Suprapubic skin (tissue), 4 donors: ENCODE measurements around the gene TTC39C. TPM values are rescaled to one million over a fixed set of nuclear protein-coding genes. Genes with fewer than 3 reads are reported as not detected.
A peak's percentile ranks its signal among the peaks of the same experiment; 100 is the strongest.

ENCODE experiments used
- DNase-seq, 2 donors: peaks; one replicate each; pipeline ENCODE4 v3.0.0-alpha.2; 2019; ENCODE audit warnings: low spot score in 2 of 2
- H3K27ac ChIP-seq: fragments of 200-600 bp; sonication (generic); one replicate; pipeline ENCODE4 v1.5.1; 2019
- H3K27me3 ChIP-seq: fragments of 200-600 bp; sonication (generic); one replicate; pipeline ENCODE4 v1.5.1; 2019
- H3K36me3 ChIP-seq: fragments of 200-600 bp; sonication (generic); one replicate; pipeline ENCODE4 v1.5.1; 2019
- H3K4me1 ChIP-seq: fragments of 200-600 bp; sonication (generic); one replicate; pipeline ENCODE4 v1.5.1; 2019
- H3K4me3 ChIP-seq: fragments of 200-600 bp; sonication (generic); one replicate; pipeline ENCODE4 v1.5.1; 2019; ENCODE audit warnings: mild to moderate bottlenecking
- H3K9me3 ChIP-seq: fragments of 200-600 bp; sonication (generic); one replicate; pipeline ENCODE4 v1.5.1; 2019
- EP300 ChIP-seq: sonication (generic); formaldehyde crosslinking; IDR thresholded peaks from one replicate; pipeline ENCODE4 v1.6.1; 2017; ENCODE audit warnings: antibody characterized with exemption
- POLR2A ChIP-seq, 2 donors: fragments of 450-650 bp; IDR thresholded peaks; one replicate each; pipeline ENCODE4 v1.6.1; 2017; ENCODE audit warnings: antibody characterized with exemption in 2 of 2, mild to moderate bottlenecking in 2 of 2, moderate library complexity in 2 of 2
- POLR2AphosphoS5 ChIP-seq, 3 donors: sonication (generic); formaldehyde crosslinking; IDR thresholded peaks; one replicate each; pipeline ENCODE4 v1.6.1; 2017; ENCODE audit warnings: antibody characterized with exemption in 3 of 3
- WGBS: methylation state at CpG from one replicate; pipeline ENCODE4 v1.1.5; 2018; 5-methylcytosine and 5-hydroxymethylcytosine counted together
- total RNA-seq, 4 donors: library from RNA; depleted of rRNA; stranded (reverse); fragments of >200 nt; gene quantifications; one replicate each; pipeline ENCODE4 v1.1.0, GENCODE V29; 2016
- TF ChIP-seq, protein P1 (sequence below), 2 donors: fragments of 200-600 bp in 1 of 2; fragments of 450-650 bp in 1 of 2; sonication (generic) in 1 of 2; IDR thresholded peaks; one replicate each; pipeline ENCODE4 v1.5.1; 2016 to 2019; ENCODE audit warnings: antibody characterized with exemption in 2 of 2, mild to moderate bottlenecking in 1 of 2, moderate library complexity in 1 of 2

Gene TTC39C
- total RNA-seq, 4 donors from 2014 or later = 74.9 to 126 (median 86.5) TPM

GRCh38 chr18:24015639-24016631, 1.4 kb downstream of the TTC39C start:
- peaks cover 46% of the 10 kb centered on the region for H3K4me1 ChIP-seq
- H3K4me3 ChIP-seq = peak overlapping the region; percentile 87
- DNase-seq = no peak
- no peaks in the 10 kb centered on the region for H3K27me3 ChIP-seq
- no peaks in the 10 kb centered on the region for H3K9me3 ChIP-seq
- TF ChIP-seq POLR2AphosphoS5 (IDR thresholded peaks at IDR 0.05) (no peak), POLR2A (IDR thresholded peaks at IDR 0.05) (no peak), EP300 (no peak)
- TF ChIP-seq, protein P1, sequence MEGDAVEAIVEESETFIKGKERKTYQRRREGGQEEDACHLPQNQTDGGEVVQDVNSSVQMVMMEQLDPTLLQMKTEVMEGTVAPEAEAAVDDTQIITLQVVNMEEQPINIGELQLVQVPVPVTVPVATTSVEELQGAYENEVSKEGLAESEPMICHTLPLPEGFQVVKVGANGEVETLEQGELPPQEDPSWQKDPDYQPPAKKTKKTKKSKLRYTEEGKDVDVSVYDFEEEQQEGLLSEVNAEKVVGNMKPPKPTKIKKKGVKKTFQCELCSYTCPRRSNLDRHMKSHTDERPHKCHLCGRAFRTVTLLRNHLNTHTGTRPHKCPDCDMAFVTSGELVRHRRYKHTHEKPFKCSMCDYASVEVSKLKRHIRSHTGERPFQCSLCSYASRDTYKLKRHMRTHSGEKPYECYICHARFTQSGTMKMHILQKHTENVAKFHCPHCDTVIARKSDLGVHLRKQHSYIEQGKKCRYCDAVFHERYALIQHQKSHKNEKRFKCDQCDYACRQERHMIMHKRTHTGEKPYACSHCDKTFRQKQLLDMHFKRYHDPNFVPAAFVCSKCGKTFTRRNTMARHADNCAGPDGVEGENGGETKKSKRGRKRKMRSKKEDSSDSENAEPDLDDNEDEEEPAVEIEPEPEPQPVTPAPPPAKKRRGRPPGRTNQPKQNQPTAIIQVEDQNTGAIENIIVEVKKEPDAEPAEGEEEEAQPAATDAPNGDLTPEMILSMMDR (IDR thresholded peaks at IDR 0.05) = no peak
- 20% methylated on average over 17 of the region's 17 CpGs for WGBS
- H3K36me3 ChIP-seq = no peaks in the 10 kb centered on the region
- peak overlapping the region; percentile 98 for H3K27ac ChIP-seq

DNA sequence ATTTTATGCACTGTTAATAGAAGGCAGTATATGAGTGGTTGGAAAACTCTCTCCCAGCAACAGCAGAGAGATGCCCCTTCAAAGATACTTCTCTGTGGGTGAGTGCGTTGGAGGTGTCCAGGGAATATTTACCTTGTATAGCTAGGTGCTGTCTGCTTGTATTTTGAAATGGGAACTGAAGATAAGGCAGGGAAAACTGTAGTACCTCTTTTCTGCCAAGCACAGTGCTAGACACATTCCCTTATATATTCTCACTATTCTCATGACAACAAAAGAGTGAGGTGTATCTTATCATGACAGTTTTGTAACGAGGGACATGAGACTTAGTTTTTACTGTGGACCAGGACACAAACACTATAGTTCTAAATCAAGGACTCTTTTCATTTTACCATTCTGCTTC, 2.1 kb downstream of the TTC39C start:
- Histone ChIP-seq H3K4me3 (peak overlapping the region; percentile 87), H3K27me3 (no peaks in the 10 kb centered on the region), H3K36me3 (no peaks in the 10 kb centered on the region), H3K4me1 (peaks cover 51% of the 10 kb centered on the region), H3K9me3 (no peaks in the 10 kb centered on the region), H3K27ac (no peak overlapping the region)
- WGBS = 49% methylated on average over 2 of the region's 2 CpGs
- DNase-seq = no peak
- TF ChIP-seq, protein P1 (IDR thresholded peaks at IDR 0.05) = peak in 1 of 2 donors; percentile 47
- no peak for TF ChIP-seq POLR2A (IDR thresholded peaks at IDR 0.05)
- no peak for TF ChIP-seq EP300

- DNase-seq = no peak
- Histone ChIP-seq H3K36me3 (no peaks in the 10 kb centered on the region), H3K9me3 (no peaks in the 10 kb centered on the region), H3K4me3 (no peak overlapping the region), H3K27me3 (no peaks in the 10 kb centered on the region), H3K27ac (no peak overlapping the region), H3K4me1 (peaks cover 63% of the 10 kb centered on the region)
- TF ChIP-seq, protein P1 (IDR thresholded peaks at IDR 0.05) = no peak
- TF ChIP-seq POLR2A (IDR thresholded peaks at IDR 0.05) = no peak
- no peak for TF ChIP-seq POLR2AphosphoS5 (IDR thresholded peaks at IDR 0.05)
- TF ChIP-seq EP300 = no peak
- 84% methylated on average over 11 of the region's 11 CpGs for WGBS
Measured at GRCh38 chr18:24018299-24018886, 3.8 kb downstream of the TTC39C start.

GRCh38 chr18:24019641-24020331, 5.2 kb downstream of the TTC39C start:
- no peaks in the 10 kb centered on the region for H3K9me3 ChIP-seq
- 71% methylated on average over 5 of the region's 5 CpGs for WGBS
- no peak for DNase-seq
- no peak overlapping the region for H3K27ac ChIP-seq
- no peaks in the 10 kb centered on the region for H3K27me3 ChIP-seq
- H3K4me1 ChIP-seq = peaks cover 63% of the 10 kb centered on the region
- no peaks in the 10 kb centered on the region for H3K36me3 ChIP-seq
- no peak for TF ChIP-seq POLR2A (IDR thresholded peaks at IDR 0.05)
- TF ChIP-seq, protein P1 (IDR thresholded peaks at IDR 0.05) = no peak
- no peak for TF ChIP-seq POLR2AphosphoS5 (IDR thresholded peaks at IDR 0.05)
- no peak for TF ChIP-seq EP300
- no peak overlapping the region for H3K4me3 ChIP-seq
